Measurements from ENCODE around the gene CCDC88C. TPM values are rescaled to one million over a fixed set of nuclear protein-coding genes. Genes with fewer than 3 reads are reported as not detected.

CCDC88C gene
- total and polyA plus RNA-seq, 2 donors (not counting 3 experiments of a cell fraction or from before 2014, with no cell fraction given) = 11.4 to 52.1 TPM

GRCh38 chr14:91328313-91329050 lies 89.1 kb downstream of the CCDC88C start:
- Histone ChIP-seq H3K27me3 (ENCODE audit: control insufficient read depth in 2 of 2, insufficient read depth in 2 of 2, low read length in 2 of 2) (no peaks in the 10 kb centered on the region), H3K4me3 (replicated peaks in 1 of 3; ENCODE audit: insufficient read depth in 1 of 3, low read depth in 1 of 3, low read length in 3 of 3) (no peak overlapping the region), H3K9me3 (replicated peaks; ENCODE audit: control insufficient read depth, insufficient read depth, low read length) (no peaks in the 10 kb centered on the region), H3K27ac (ENCODE audit: insufficient read depth, low read depth, low read length) (no peak overlapping the region), H3K4me2 (ENCODE audit: insufficient read depth, low read length) (no peak overlapping the region), H2AFZ (ENCODE audit: low read depth, low read length) (no peak overlapping the region), H3K9me1 (replicated peaks; ENCODE audit: control insufficient read depth, extremely low read depth, insufficient read depth, low read length) (no peaks in the 10 kb centered on the region), H3K4me1 (ENCODE audit: control insufficient read depth, extremely low read depth, insufficient read depth, low read length) (peaks cover 46% of the 10 kb centered on the region), H3K36me3 (ENCODE audit: control insufficient read depth in 2 of 2, extremely low read depth in 1 of 2, insufficient read depth in 2 of 2, low read length in 2 of 2) (no peaks in the 10 kb centered on the region), H3K9ac (replicated peaks; ENCODE audit: extremely low read depth, insufficient read depth, low read length) (no peak overlapping the region), H4K20me1 (replicated peaks; ENCODE audit: control insufficient read depth, extremely low read depth, insufficient read depth, low read length) (no peaks in the 10 kb centered on the region), H3K79me2 (ENCODE audit: control insufficient read depth, insufficient read depth, low read length) (no peaks in the 10 kb centered on the region)
- intact Hi-C loops (cut with micrococcal nuclease) = no loop called here
- dilution Hi-C loops (cut with MboI; ENCODE audit: extremely low pct_ligation_motif_present, low sequenced_read_pairs) = no loop called here
- BruUV-seq (replicated peaks) = no TSS peak
- TF ChIP-seq POLR2AphosphoS5 (IDR thresholded peaks at IDR 0.05; ENCODE audit: insufficient read depth, low read depth, low read length) (no peak), MYC (IDR thresholded peaks at IDR 0.05; ENCODE audit: low read depth, low read length) (no peak), EZH2 (IDR thresholded peaks at IDR 0.05; ENCODE audit: borderline replicate concordance, low read depth, low read length, severe bottlenecking) (no peak), GATA2 (IDR thresholded peaks at IDR 0.05; ENCODE audit: insufficient read depth, insufficient read length, low read depth, low read length) (no peak), POLR2A (IDR thresholded peaks at IDR 0.05; ENCODE audit: low read depth, low read length) (no peak)
- CTCF ChIA-PET = interaction anchor here (1.3 to 8.7 kb wide), 3 partner anchors 31 to 426 kb away, joined by 3 to 196 read pairs (median 3); partner anchors contain the start of gene CCDC88C
- POLR2A ChIA-PET = no interaction called here
- no peak for DNase-seq (ENCODE audit: low read depth, low spot score)
- FAIRE-seq = no peak

- CTCF ChIA-PET = interaction anchor here (1.0 to 8.7 kb wide), 7 partner anchors 10 to 425 kb away, joined by 3 to 196 read pairs (median 3); partner anchors contain the start of gene CCDC88C
Observed at GRCh38 chr14:91327661-91328312, 89.8 kb downstream of the CCDC88C start.

More at GRCh38 chr14:91327661-91328312, 89.8 kb downstream of the CCDC88C start:
- no peak overlapping the region for H3K4me3 ChIP-seq (replicated peaks in 1 of 3; ENCODE audit: insufficient read depth in 1 of 3, low read depth in 1 of 3, low read length in 3 of 3)
- H3K79me2 ChIP-seq (ENCODE audit: control insufficient read depth, insufficient read depth, low read length) = no peaks in the 10 kb centered on the region
- intact Hi-C loops (cut with micrococcal nuclease) (no loop called here), dilution Hi-C loops (cut with MboI; ENCODE audit: extremely low pct_ligation_motif_present, low sequenced_read_pairs) (no loop called here)
- peaks cover 52% of the 10 kb centered on the region for H3K4me1 ChIP-seq (ENCODE audit: control insufficient read depth, extremely low read depth, insufficient read depth, low read length)
- H3K4me2 ChIP-seq (ENCODE audit: insufficient read depth, low read length) = no peak overlapping the region
- POLR2A ChIA-PET = no interaction called here
- no peaks in the 10 kb centered on the region for H4K20me1 ChIP-seq (replicated peaks; ENCODE audit: control insufficient read depth, extremely low read depth, insufficient read depth, low read length)
- no peaks in the 10 kb centered on the region for H3K9me3 ChIP-seq (replicated peaks; ENCODE audit: control insufficient read depth, insufficient read depth, low read length)
- no TSS peak for BruUV-seq (replicated peaks)
- no peak overlapping the region for H3K9ac ChIP-seq (replicated peaks; ENCODE audit: extremely low read depth, insufficient read depth, low read length)
- H2AFZ ChIP-seq (ENCODE audit: low read depth, low read length) = no peak overlapping the region
- no peak for DNase-seq (ENCODE audit: low read depth, low spot score)
- no peak for TF ChIP-seq POLR2A (IDR thresholded peaks at IDR 0.05; ENCODE audit: low read depth, low read length)
- no peak for TF ChIP-seq JUN (IDR thresholded peaks at IDR 0.05; ENCODE audit: borderline replicate concordance, insufficient read depth, insufficient read length, low read depth)
- no peak for TF ChIP-seq POLR2AphosphoS5 (IDR thresholded peaks at IDR 0.05; ENCODE audit: insufficient read depth, low read depth, low read length)
- no peak for TF ChIP-seq MYC (IDR thresholded peaks at IDR 0.05; ENCODE audit: low read depth, low read length)
- TF ChIP-seq EZH2 (IDR thresholded peaks at IDR 0.05; ENCODE audit: borderline replicate concordance, low read depth, low read length, severe bottlenecking) = no peak
- TF ChIP-seq CTCF (IDR thresholded peaks at IDR 0.05; ENCODE audit: extremely low read depth in 1 of 2, insufficient read depth in 1 of 2, low read depth in 1 of 2, low read length in 2 of 2) = no peak
- no peak for TF ChIP-seq FOS (IDR thresholded peaks at IDR 0.05; ENCODE audit: borderline replicate concordance, insufficient read depth, low read length)
- no peak for TF ChIP-seq GATA2 (IDR thresholded peaks at IDR 0.05; ENCODE audit: insufficient read depth, insufficient read length, low read depth, low read length)
- no peak for TF ChIP-seq MAX (IDR thresholded peaks at IDR 0.05; ENCODE audit: insufficient read depth, insufficient read length)
- H3K36me3 ChIP-seq (ENCODE audit: control insufficient read depth in 2 of 2, extremely low read depth in 1 of 2, insufficient read depth in 2 of 2, low read length in 2 of 2) = no peaks in the 10 kb centered on the region
- H3K27ac ChIP-seq (ENCODE audit: insufficient read depth, low read depth, low read length) = no peak overlapping the region
- H3K9me1 ChIP-seq (replicated peaks; ENCODE audit: control insufficient read depth, extremely low read depth, insufficient read depth, low read length) = no peaks in the 10 kb centered on the region
- FAIRE-seq = no peak
- no peaks in the 10 kb centered on the region for H3K27me3 ChIP-seq (ENCODE audit: control insufficient read depth in 2 of 2, insufficient read depth in 2 of 2, low read length in 2 of 2)

Data from endothelial cell of umbilical vein (primary cell).